ENCODE measurements around the gene STX4. TPM values are rescaled to one million over a fixed set of nuclear protein-coding genes. Genes with fewer than 3 reads are reported as not detected.

The STX4 gene
- total and polyA plus RNA-seq, 9 of the 15 experiments (the other 6 are each of a cell fraction or from before 2014, with no cell fraction given) = 3.2 to 48.0 (median 21.5) TPM

DNA sequence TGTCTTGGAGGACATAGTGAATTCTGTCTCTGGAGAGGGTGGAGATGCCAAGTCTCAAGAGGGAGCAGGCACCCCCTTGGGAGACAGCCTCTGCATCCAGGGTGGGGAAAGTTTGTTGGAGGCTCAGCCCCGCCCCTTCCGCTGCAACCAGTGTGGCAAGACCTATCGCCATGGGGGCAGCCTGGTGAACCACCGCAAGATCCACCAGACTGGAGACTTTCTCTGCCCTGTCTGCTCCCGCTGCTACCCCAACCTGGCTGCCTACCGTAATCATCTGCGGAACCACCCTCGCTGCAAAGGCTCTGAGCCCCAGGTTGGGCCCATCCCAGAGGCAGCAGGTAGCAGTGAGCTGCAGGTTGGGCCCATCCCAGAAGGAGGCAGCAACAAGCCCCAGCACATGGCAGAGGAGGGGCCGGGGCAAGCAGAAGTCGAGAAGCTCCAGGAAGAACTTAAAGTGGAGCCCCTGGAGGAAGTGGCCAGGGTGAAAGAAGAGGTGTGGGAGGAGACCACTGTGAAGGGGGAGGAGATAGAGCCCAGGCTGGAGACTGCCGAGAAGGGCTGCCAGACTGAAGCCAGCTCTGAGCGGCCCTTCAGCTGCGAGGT, 46.1 kb downstream of the STX4 start:
- POLR2A ChIA-PET = interaction anchor here (0.6 to 1.8 kb wide), 4 partner anchors 8 to 101 kb away, joined by 3 to 6 read pairs (median 4); partner anchors contain the start of gene FUS
- intact Hi-C loops (cut with micrococcal nuclease) (no loop called here), in situ Hi-C loops (cut with MboI) (no loop called here)
- H3K9me1 ChIP-seq (ENCODE audit: control insufficient read depth, insufficient read depth, low read length) = no peaks in the 10 kb centered on the region
- FAIRE-seq = no peak
- no peak overlapping the region for H3K4me2 ChIP-seq (ENCODE audit: insufficient read depth, low read length)
- BruUV-seq (replicated peaks) = no TSS peak
- peaks cover 5% of the 10 kb centered on the region; the same call in 1 of the 2 replicates for H4K20me1 ChIP-seq (replicated peaks; ENCODE audit: control insufficient read depth, insufficient read depth, low read length)
- no peak overlapping the region; a peak in 1 of 4 replicates for H3K9ac ChIP-seq (ENCODE audit: insufficient read depth in 1 of 2, low read depth in 2 of 2, low read length in 2 of 2)
- no peak for ATAC-seq
- whole genome bisulfite sequencing (ENCODE audit: insufficient coverage, low coverage, missing lambda C conversion rate) = 92% methylated on average over 9 of the region's 13 CpGs
- DNase-seq (ENCODE audit: extremely low read depth in 1 of 4, low spot score in 3 of 4) = no peak
- CTCF ChIA-PET (ENCODE audit: low intra/inter-chr PET ratio) = no interaction called here
- no peak overlapping the region for H3K27ac ChIP-seq (ENCODE audit: extremely low read depth, low read depth, low read length)
- no peaks in the 10 kb centered on the region for H3K27me3 ChIP-seq (ENCODE audit: control insufficient read depth in 2 of 2, insufficient read depth in 2 of 2, low read length in 2 of 2)
- H2AFZ ChIP-seq (ENCODE audit: low read depth, low read length) = no peak overlapping the region
- H3K4me1 ChIP-seq (replicated peaks in 1 of 2; ENCODE audit: control insufficient read depth in 2 of 2, insufficient read depth in 2 of 2, low read length in 2 of 2) = peaks cover 4 to 74% of the 10 kb centered on the region in 2 experiments; a peak in 3 of 5 replicates
- peaks cover 80% of the 10 kb centered on the region for H3K36me3 ChIP-seq (ENCODE audit: control insufficient read depth, insufficient read depth, low read length)
- no peaks in the 10 kb centered on the region for H3K9me3 ChIP-seq (replicated peaks; ENCODE audit: control insufficient read depth, insufficient read depth, low read depth, low read length)
- no peak overlapping the region for H3K4me3 ChIP-seq
- H3K79me2 ChIP-seq (ENCODE audit: control insufficient read depth, insufficient read depth, low read length) = peaks cover 36% of the 10 kb centered on the region
- TF ChIP-seq, protein P1, sequence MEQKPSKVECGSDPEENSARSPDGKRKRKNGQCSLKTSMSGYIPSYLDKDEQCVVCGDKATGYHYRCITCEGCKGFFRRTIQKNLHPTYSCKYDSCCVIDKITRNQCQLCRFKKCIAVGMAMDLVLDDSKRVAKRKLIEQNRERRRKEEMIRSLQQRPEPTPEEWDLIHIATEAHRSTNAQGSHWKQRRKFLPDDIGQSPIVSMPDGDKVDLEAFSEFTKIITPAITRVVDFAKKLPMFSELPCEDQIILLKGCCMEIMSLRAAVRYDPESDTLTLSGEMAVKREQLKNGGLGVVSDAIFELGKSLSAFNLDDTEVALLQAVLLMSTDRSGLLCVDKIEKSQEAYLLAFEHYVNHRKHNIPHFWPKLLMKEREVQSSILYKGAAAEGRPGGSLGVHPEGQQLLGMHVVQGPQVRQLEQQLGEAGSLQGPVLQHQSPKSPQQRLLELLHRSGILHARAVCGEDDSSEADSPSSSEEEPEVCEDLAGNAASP (IDR thresholded peaks at IDR 0.05) = no peak
- TF ChIP-seq ZKSCAN8 (CRISPR knock-in tag; IDR thresholded peaks at IDR 0.05) (no peak), ZNF79 (CRISPR knock-in tag; IDR thresholded peaks at IDR 0.05; ENCODE audit: low read depth) (no peak), STAT5B (CRISPR knock-in tag; IDR thresholded peaks at IDR 0.05) (no peak)
- TF ChIP-seq, protein P2, sequence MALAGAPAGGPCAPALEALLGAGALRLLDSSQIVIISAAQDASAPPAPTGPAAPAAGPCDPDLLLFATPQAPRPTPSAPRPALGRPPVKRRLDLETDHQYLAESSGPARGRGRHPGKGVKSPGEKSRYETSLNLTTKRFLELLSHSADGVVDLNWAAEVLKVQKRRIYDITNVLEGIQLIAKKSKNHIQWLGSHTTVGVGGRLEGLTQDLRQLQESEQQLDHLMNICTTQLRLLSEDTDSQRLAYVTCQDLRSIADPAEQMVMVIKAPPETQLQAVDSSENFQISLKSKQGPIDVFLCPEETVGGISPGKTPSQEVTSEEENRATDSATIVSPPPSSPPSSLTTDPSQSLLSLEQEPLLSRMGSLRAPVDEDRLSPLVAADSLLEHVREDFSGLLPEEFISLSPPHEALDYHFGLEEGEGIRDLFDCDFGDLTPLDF (CRISPR knock-in tag; IDR thresholded peaks at IDR 0.05) = no peak

Measured in K562 (cell line).